NCI-H2171 treated with DMSO at 0.1 percent for 48 hours (cell line): ENCODE data around the gene NEDD4.
"Not testable (repeated sequence)": the region's sequence is repeated elsewhere in the genome, so short reads cannot be mapped to it uniquely, and the experiment has no call there.

ENCODE experiments used
- DNase-seq: peaks from one replicate; lab custom pipeline; 2025; lab: John Stamatoyannopoulos, UW

Gene NEDD4

DNA sequence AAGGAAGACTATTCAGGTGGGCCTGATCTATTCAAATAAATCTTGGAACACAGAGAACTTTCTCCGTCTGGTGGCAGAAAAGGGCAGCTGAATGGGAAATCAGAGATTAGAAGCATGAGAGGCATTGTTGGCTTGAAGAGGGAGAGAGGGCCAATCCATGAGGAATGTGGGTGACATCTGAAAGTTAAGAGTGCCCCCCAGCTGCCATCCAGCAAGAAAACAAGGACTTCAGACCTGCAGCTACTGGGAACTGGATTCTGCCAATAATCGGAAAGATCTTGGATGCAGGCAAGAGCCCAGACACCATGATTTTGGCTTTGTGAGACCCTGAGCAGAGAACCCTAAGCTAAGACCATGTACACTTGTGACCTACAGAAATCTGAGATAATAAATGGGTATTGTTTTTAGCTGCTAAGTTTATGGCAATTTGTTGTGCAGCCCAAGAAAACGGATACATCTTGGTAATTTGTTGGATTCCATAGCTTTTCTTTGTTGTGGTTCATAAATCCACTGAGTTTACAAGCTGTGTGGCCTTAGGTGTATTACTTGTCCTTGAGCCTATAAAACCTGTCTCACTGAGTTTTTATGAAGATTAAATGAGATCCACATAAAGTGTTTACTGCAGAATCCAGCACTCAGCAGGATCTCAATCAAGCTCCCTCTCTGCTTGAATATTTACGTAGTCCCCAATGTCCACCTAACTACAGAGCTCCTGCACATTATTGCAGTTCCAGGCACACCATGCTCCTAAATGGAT, 168.4 kb downstream of the NEDD4 start:
- DNase-seq = no peak

- no peak for DNase-seq
These were observed 169.6 kb downstream of the NEDD4 start for GRCh38 chr15:55823699-55824340.

DNA sequence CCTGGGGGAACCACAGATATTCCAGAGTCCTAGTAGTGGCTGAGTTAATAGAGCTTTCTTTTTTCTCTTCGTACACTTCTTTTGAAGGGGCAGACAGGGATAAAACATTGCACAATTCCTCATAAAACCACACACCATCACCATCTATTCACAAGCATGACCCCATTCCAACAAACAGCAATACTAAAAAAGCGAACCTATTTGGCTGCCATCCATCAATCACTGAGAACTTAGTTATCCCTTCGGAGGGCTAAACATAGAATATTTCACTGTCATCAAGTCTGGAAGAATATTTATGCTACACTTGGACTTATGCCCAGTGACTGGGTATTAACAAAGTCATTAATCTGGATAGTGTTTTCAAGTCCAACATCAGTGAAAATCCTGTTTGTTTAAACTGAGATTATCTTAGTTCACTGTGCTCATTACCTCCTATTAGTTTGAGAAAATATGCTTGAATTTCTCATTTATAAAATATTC, 170.2 kb downstream of the NEDD4 start:
- DNase-seq = no peak

GRCh38 chr15:55821740-55822139, 171.7 kb downstream of the NEDD4 start:
- not testable (repeated sequence) for DNase-seq

GRCh38 chr15:55820043-55820442, 173.4 kb downstream of the NEDD4 start:
- DNase-seq = no peak

- DNase-seq = no peak
These were observed 173.9 kb downstream of the NEDD4 start for GRCh38 chr15:55819397-55820034.

GRCh38 chr15:55816017-55816416, 177.4 kb downstream of the NEDD4 start:
- DNase-seq = no peak

DNA sequence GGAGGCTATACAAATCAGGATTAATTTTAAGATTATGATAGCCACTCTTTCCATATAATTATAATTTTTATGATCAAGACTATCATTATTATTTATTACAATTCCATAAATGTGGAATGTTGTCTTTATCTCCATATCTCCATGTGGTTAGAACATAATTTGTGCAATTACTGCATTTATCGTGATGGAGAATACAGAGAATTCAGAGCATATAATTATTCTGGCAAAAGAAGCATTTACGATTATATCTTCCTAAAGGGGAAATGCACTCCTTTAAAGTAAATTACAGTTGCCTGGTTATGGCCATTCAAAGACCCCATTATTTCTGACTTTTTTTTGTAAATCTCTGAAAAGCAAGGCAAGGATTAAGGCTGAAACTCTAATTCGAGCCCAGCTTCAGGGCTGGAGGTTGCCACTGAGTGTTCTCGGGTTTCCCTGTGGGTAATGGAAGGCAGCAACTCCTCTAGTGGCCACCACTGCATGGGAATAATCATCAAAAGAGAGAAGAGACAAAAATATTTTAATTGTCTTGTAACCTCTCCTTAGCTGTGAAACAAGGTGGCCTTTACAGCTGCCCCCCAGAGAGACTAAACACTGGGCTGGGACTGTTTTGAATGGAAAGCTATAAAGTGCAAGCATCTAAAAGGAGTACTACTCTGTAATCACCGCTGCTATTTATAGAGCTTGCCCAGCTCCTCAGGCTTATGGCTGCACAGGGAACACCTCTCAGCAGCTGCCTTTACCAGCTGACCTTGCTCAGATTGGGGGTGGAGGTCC, 190.6 kb downstream of the NEDD4 start:
- DNase-seq = no peak

DNA sequence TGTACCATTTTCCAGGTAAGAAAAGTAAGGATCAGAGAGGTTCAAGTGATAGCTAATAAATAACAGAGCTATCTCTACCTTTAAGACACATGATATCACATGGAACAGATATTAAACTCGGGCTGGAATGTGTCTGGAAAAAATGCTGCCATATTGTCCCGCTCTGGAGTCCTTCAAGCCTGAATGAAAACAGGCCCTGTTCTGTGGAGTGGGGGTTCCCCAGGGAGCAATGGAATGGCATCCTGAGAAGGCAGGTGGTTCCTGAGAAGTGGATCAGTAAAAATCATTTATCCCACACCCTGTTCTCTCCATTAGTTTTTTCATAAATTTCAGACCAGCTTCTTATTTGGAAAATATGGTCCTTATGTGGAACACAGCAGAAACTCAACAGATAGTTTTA, 193.2 kb downstream of the NEDD4 start:
- peak; percentile 27 for DNase-seq

- DNase-seq = no peak
These were observed 193.9 kb downstream of the NEDD4 start for GRCh38 chr15:55799291-55800212.

GRCh38 chr15:55796321-55796965, 197.0 kb downstream of the NEDD4 start:
- DNase-seq = peak; percentile 28

DNA sequence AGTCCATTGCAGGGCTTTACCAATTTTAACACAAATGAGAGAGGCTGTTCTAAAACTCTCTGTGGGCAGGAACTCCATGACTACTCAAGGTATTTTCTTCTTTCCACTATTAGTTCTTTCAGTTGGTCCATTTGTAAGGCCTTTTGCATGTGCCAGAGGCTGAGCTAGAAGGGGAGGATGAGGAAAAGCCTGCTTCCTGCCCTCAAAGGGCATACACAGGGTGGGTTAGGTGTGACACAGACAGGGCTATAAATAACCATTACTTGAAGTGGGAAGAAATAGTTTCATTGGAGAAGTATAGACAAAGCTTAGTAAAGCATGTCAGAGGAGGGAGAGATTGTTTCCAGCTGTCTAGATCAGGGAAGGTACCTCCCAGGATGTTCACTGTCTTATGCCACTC, 198.4 kb downstream of the NEDD4 start:
- DNase-seq = no peak

DNA sequence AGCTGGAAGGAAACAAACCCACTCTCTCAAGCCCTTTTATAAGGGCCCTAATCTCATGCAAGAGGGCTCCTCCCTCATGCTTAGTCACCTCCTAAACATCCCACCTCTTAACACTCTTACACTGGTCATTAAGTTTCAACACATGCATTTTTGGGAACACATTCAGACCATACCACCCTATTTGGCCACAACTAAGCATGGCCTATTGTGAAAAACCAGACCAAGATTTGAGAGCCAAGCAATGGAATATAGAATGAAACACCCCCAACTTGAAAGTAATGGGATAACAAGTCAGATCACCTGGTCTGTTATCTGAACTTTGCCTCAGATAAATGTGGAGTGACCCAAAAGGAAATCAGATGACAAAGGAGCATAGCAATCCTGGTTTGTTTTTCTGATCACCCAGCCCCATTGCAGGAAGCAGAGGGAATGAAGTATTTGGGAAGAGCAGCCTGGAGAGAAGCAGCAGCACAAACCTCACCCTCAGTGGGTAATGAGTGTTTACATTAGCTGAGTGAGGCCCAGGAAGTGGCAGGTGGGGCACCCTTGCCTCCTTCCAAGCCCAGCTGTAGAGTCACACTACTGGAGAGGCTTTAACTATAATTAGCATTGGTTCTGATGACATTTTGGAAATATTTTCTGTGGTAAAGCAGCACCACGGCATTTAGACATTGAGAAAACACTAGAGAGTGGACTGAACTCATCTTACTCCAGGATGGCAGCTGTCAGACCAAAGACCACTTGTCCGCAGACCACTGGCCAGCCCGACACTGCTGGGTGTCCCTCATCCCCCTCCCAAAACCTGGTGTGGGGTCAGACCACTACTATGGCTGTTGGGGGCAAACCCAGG, 201.6 kb downstream of the NEDD4 start:
- DNase-seq = no peak

GRCh38 chr15:55789066-55789660, 204.2 kb downstream of the NEDD4 start:
- DNase-seq = no peak

- DNase-seq = no peak
These were observed 207.1 kb downstream of the NEDD4 start for GRCh38 chr15:55786341-55786740.

GRCh38 chr15:55785593-55785992, 207.8 kb downstream of the NEDD4 start:
- DNase-seq = not testable (repeated sequence)

DNA sequence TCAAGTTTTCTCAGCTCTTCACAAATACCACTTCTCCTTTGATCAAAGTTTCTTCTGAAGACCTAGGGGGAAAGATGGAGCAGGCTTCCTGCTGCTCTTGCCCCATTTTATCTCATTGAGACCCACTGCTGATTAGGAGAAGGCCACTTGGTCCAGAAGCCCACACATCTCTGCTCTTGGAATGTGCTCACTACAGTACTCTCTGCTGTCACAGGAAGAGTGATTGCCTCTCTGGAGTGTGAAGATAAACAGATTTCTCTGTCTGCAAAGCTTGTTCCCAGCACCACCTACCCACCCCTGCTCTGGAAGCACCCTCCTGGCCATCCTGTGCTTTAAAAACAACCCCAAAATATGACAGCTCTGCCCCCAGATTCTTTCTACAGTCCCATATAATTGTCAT, 209.1 kb downstream of the NEDD4 start:
- DNase-seq = no peak

GRCh38 chr15:55782901-55783300, 210.5 kb downstream of the NEDD4 start:
- peak; percentile 18 for DNase-seq

- DNase-seq = no peak
These were observed 213.1 kb downstream of the NEDD4 start for GRCh38 chr15:55780292-55780691.
